Fibroblast of skin of left biceps (primary cell): ENCODE measurements around the gene EVC.
"Not testable (repeated sequence)": the region's sequence is repeated elsewhere in the genome, so short reads cannot be mapped to it uniquely, and the experiment has no call there.

Source experiments
- DNase-seq, 2 experiments: peaks; one replicate each; pipeline ENCODE4 v3.0.0-alpha.2; 2013; ENCODE audit warnings: low read depth in 2 of 2

EVC gene

GRCh38 chr4:5812506-5813229, 101.7 kb downstream of the EVC start:
- peak; percentile 26 to 28 for DNase-seq

- DNase-seq: no peak
Measured at GRCh38 chr4:5813882-5814255, 102.9 kb downstream of the EVC start.

- no peak for DNase-seq
Measured at GRCh38 chr4:5814421-5814820, 103.4 kb downstream of the EVC start.

- no peak for DNase-seq
Measured at GRCh38 chr4:5815641-5816040, 104.6 kb downstream of the EVC start.

- no peak for DNase-seq
Measured at GRCh38 chr4:5816101-5816500, 105.1 kb downstream of the EVC start.

- no peak for DNase-seq
Measured at GRCh38 chr4:5816851-5817375, 105.9 kb downstream of the EVC start.

GRCh38 chr4:5821665-5822358, 110.8 kb downstream of the EVC start:
- no peak for DNase-seq

- DNase-seq: no peak
Measured at GRCh38 chr4:5822619-5823018, 111.6 kb downstream of the EVC start.

- no peak for DNase-seq
Measured at GRCh38 chr4:5823542-5824211, 112.7 kb downstream of the EVC start.

- no peak for DNase-seq
Measured at GRCh38 chr4:5824227-5824626, 113.2 kb downstream of the EVC start.

GRCh38 chr4:5824635-5825034, 113.6 kb downstream of the EVC start:
- no peak for DNase-seq

GRCh38 chr4:5825321-5826041, 114.5 kb downstream of the EVC start:
- no peak for DNase-seq

GRCh38 chr4:5826437-5827107, 115.6 kb downstream of the EVC start:
- no peak for DNase-seq

GRCh38 chr4:5827108-5828004, 116.4 kb downstream of the EVC start:
- DNase-seq: no peak

- DNase-seq: no peak
Measured at GRCh38 chr4:5828005-5828391, 117.0 kb downstream of the EVC start.

GRCh38 chr4:5836943-5837342, 125.9 kb downstream of the EVC start:
- no peak for DNase-seq

GRCh38 chr4:5837483-5837882, 126.5 kb downstream of the EVC start:
- not testable (repeated sequence) for DNase-seq

GRCh38 chr4:5839332-5839731, 128.3 kb downstream of the EVC start:
- DNase-seq: no peak

- peak in 1 of 2 experiments; percentile 6 for DNase-seq
Measured at GRCh38 chr4:5839751-5840674, 129.0 kb downstream of the EVC start.
